ENCODE data around the gene LMOD3.

GRCh38 chr3:69065318-69065964 is 57.0 kb downstream of the LMOD3 start:
- TF ChIP-seq CTCF (IDR thresholded peaks at IDR 0.05) (no peak), EZH2 (IDR thresholded peaks at IDR 0.05; ENCODE audit: borderline replicate concordance, insufficient read depth, low read depth, low read length, poor library complexity, severe bottlenecking) (no peak)

Data from B cell (primary cell).